Uterus (tissue), 4 donors: ENCODE results near the gene SLC4A5. TPM values are rescaled to one million over a fixed set of nuclear protein-coding genes. Genes with fewer than 3 reads are reported as not detected.
"Not testable (repeated sequence)": the region's sequence is repeated elsewhere in the genome, so short reads cannot be mapped to it uniquely, and the experiment has no call there.

Experiments
- DNase-seq, 2 donors: peaks; one replicate each; pipeline ENCODE4 v3.0.0-alpha.2; 2019 to 2020
- H3K27ac ChIP-seq, 2 donors: fragments of 200-600 bp; sonication (generic); 1 replicate in 1 of 2; 2 replicates in 1 of 2; pipeline ENCODE4 v1.5.1; 2016 to 2018
- H3K27me3 ChIP-seq, 2 donors: fragments of 200-600 bp; sonication (generic); one replicate each; pipeline ENCODE4 v1.5.1; 2018 to 2019; ENCODE audit warnings: control low read depth in 1 of 2
- H3K36me3 ChIP-seq, 2 donors: fragments of 200-600 bp; sonication (generic); one replicate each; pipeline ENCODE4 v1.5.1; 2019; ENCODE audit warnings: control low read depth in 1 of 2
- H3K4me1 ChIP-seq, 2 donors: fragments of 200-600 bp; sonication (generic); one replicate each; pipeline ENCODE4 v1.5.1; 2018 to 2019; ENCODE audit warnings: control low read depth in 1 of 2
- H3K4me3 ChIP-seq, 2 donors: fragments of 200-600 bp; sonication (generic); 1 replicate in 1 of 2; 2 replicates in 1 of 2; pipeline ENCODE4 v1.5.1; 2018 to 2019; ENCODE audit warnings: mild to moderate bottlenecking in 1 of 2
- H3K9me3 ChIP-seq, 2 donors: fragments of 200-600 bp; sonication (generic); one replicate each; pipeline ENCODE4 v1.5.1; 2019; ENCODE audit warnings: control low read depth in 1 of 2
- POLR2A ChIP-seq, 2 donors: fragments of 450-650 bp; IDR thresholded peaks; one replicate each; pipeline ENCODE4 v1.6.1; 2016; ENCODE audit warnings: antibody characterized with exemption in 2 of 2, mild to moderate bottlenecking in 1 of 2, moderate library complexity in 1 of 2
- intact Hi-C: fragments of 100-400 bp; cut with DNase I; formaldehyde crosslinking; loops from one replicate; pipeline ENCODE4 v1.15.1; 2023; ENCODE audit warnings: low total_unique reads
- total RNA-seq, 4 donors: library from RNA; depleted of rRNA in 3 of 4; stranded (reverse); fragments of >200 nt in 3 of 4; gene quantifications; one replicate each; pipeline versions ENCODE4 v1.1.0 to v1.2.4, GENCODE V29; 2014 to 2023
- TF ChIP-seq, protein P1 (sequence below), 4 experiments: fragments of 200-600 bp in 2 of 4; fragments of 450-650 bp in 2 of 4; sonication (generic) in 2 of 4; IDR thresholded peaks; one replicate each; pipeline ENCODE4 v1.5.1; 2016 to 2019; ENCODE audit warnings: antibody characterized with exemption in 4 of 4, mild to moderate bottlenecking in 2 of 4, moderate library complexity in 1 of 4
- donor health status: DM: yes; HTN: yes; CAD: no.

SLC4A5 gene
- total RNA-seq, 4 donors from 2014 or later, result 2.1 to 15.1 (median 5.3) TPM

- no peak for DNase-seq
- no peak overlapping the region for H3K4me3 ChIP-seq
- intact Hi-C loops, result no loop called here
- H3K27me3 ChIP-seq, result no peaks in the 10 kb centered on the region
- H3K4me1 ChIP-seq, result no peaks in the 10 kb centered on the region
- no peaks in the 10 kb centered on the region for H3K36me3 ChIP-seq
- no peaks in the 10 kb centered on the region for H3K9me3 ChIP-seq
- TF ChIP-seq POLR2A (IDR thresholded peaks at IDR 0.05), result no peak
- TF ChIP-seq, protein P1, sequence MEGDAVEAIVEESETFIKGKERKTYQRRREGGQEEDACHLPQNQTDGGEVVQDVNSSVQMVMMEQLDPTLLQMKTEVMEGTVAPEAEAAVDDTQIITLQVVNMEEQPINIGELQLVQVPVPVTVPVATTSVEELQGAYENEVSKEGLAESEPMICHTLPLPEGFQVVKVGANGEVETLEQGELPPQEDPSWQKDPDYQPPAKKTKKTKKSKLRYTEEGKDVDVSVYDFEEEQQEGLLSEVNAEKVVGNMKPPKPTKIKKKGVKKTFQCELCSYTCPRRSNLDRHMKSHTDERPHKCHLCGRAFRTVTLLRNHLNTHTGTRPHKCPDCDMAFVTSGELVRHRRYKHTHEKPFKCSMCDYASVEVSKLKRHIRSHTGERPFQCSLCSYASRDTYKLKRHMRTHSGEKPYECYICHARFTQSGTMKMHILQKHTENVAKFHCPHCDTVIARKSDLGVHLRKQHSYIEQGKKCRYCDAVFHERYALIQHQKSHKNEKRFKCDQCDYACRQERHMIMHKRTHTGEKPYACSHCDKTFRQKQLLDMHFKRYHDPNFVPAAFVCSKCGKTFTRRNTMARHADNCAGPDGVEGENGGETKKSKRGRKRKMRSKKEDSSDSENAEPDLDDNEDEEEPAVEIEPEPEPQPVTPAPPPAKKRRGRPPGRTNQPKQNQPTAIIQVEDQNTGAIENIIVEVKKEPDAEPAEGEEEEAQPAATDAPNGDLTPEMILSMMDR (IDR thresholded peaks at IDR 0.05), result no peak
- no peak overlapping the region for H3K27ac ChIP-seq
These were observed 109.6 kb downstream of the SLC4A5 start for GRCh38 chr2:74233648-74234047.

DNA sequence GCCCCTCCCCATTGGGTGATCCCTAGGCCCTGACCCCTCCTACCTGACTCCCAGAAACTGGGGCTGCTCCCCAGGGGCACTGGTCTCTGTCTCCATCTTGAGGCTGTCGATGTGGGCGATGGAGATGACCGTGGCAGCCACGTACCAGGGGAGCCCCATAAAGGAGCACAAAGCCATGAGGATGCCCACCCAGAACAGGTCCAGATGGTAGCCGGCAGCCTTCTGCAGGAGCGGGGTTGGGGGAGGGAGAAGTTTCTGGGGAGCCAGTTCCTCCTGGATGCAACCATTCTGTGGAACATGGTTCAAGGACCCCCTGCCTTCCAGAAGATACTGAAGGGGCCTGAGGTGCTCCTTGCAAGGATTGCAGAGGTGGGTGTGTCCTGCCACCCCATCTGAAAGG lies 110.8 kb downstream of the SLC4A5 start:
- no peak for DNase-seq
- H3K36me3 ChIP-seq, result no peaks in the 10 kb centered on the region
- intact Hi-C loops, result no loop called here
- H3K9me3 ChIP-seq, result no peaks in the 10 kb centered on the region
- no peak overlapping the region for H3K4me3 ChIP-seq
- no peak for TF ChIP-seq POLR2A (IDR thresholded peaks at IDR 0.05)
- TF ChIP-seq, protein P1 (IDR thresholded peaks at IDR 0.05), result no peak
- no peaks in the 10 kb centered on the region for H3K27me3 ChIP-seq
- no peaks in the 10 kb centered on the region for H3K4me1 ChIP-seq
- H3K27ac ChIP-seq, result no peak overlapping the region

DNA sequence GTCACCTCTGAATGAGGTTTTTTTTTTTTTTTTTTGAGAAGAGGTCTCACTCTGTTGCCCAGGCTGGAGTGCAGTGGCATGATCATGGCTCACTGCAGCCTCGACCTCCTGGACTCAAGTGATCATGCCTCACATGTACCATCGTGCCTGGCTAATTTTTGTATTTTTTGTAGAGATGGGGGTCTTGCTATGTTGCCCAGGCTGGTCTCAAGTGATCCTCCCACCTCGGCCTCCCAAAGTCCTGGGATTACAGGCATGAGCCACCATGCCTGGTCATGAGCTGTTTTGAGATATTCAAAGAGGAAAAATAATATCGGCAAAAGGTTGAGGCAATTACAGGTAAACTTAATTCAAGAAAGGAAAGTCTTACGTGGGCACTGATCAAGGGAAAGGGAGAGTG lies 113.4 kb downstream of the SLC4A5 start:
- intact Hi-C loops, H3K9me3 ChIP-seq, H3K27ac ChIP-seq, DNase-seq, H3K36me3 ChIP-seq, H3K4me3 ChIP-seq, H3K27me3 ChIP-seq, H3K4me1 ChIP-seq: not testable (repeated sequence)

DNA sequence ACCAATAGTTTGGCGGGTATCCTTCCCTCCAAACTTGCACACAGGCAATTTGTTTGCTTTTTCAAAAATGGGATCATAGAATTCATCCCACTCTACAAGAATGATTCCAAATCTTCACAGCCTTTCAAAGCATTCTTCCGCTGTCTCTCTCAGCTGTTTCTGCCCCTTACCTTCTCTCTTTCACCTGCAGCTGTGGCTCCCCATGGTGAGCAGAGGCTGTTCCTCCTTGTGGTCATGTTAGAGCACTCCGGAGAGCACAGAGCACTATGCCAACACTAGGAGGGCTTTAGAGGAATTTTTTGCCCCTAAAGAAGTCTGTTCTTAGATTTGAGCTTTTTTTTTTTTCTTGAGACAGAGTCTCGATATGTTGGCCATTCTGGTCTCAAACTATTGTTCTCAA lies 114.4 kb downstream of the SLC4A5 start:
- Histone ChIP-seq H3K4me1 (no peaks in the 10 kb centered on the region), H3K27ac (no peak overlapping the region), H3K9me3 (no peaks in the 10 kb centered on the region), H3K36me3 (no peaks in the 10 kb centered on the region), H3K27me3 (no peaks in the 10 kb centered on the region), H3K4me3 (no peak overlapping the region)
- TF ChIP-seq, protein P1 (IDR thresholded peaks at IDR 0.05), result no peak
- DNase-seq, result no peak
- intact Hi-C loops, result no loop called here

GRCh38 chr2:74227646-74228045 lies 115.6 kb downstream of the SLC4A5 start:
- Histone ChIP-seq H3K4me3 (no peak overlapping the region), H3K27ac (no peak overlapping the region), H3K27me3 (no peaks in the 10 kb centered on the region), H3K9me3 (no peaks in the 10 kb centered on the region), H3K36me3 (no peaks in the 10 kb centered on the region), H3K4me1 (no peaks in the 10 kb centered on the region)
- no peak for TF ChIP-seq POLR2A (IDR thresholded peaks at IDR 0.05)
- intact Hi-C loops, result no loop called here
- no peak for DNase-seq

DNA sequence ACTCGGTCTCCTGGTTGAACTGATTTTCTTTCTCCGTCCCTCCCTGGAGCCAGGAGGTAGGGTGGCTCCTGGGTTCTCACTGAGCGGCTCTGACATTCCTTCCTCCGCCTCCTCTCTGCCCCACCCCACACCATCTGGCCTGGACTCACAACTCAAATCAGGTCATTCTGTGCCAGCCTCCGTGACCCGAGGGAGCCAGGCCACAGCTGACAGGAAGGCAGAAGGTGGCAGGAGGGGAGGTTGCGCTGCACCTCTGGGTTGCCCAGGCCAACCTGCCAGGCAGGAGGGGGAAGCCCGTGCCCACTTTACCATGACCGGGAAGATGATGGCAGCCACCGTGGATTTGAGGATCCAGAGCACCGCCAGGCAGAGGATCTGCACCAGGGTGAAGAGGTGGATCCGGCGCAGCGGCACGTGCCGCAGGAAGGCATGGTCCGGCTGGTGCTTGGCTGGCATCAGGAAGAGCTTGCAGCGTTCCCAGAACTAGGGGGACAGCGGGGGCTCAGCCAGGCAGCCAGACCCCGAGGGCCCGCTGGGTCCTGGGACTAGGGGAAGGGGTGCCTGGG lies 116.5 kb downstream of the SLC4A5 start:
- intact Hi-C loops, result no loop called here
- no peak overlapping the region for H3K27ac ChIP-seq
- no peak overlapping the region for H3K4me3 ChIP-seq

More for the DNA sequence above, 116.5 kb downstream of the SLC4A5 start:
- Histone ChIP-seq H3K4me1 (no peaks in the 10 kb centered on the region), H3K9me3 (no peaks in the 10 kb centered on the region), H3K36me3 (no peaks in the 10 kb centered on the region), H3K27me3 (no peaks in the 10 kb centered on the region)
- TF ChIP-seq, protein P1 (IDR thresholded peaks at IDR 0.05), result no peak
- no peak for TF ChIP-seq POLR2A (IDR thresholded peaks at IDR 0.05)
- no peak for DNase-seq
